Stimulated activated CD8-positive, alpha-beta memory T cell treated with anti-CD3 and anti-CD28 coated beads, Interleukin-4, amount 100 ng/mL, for 24 hours (primary cell): Measurements from ENCODE around the gene CCDC63.
"Not testable (repeated sequence)": the region's sequence is repeated elsewhere in the genome, so short reads cannot be mapped to it uniquely, and the experiment has no call there.

ENCODE experiments used
- DNase-seq: peaks from one replicate; pipeline ENCODE4 v3.0.0-alpha.2; 2020; ENCODE audit warnings: low read depth

Gene CCDC63

GRCh38 chr12:110923192-110923591 is 76.4 kb downstream of the CCDC63 start:
- DNase-seq, result no peak

GRCh38 chr12:110923692-110924334 is 77.0 kb downstream of the CCDC63 start:
- DNase-seq, result no peak

GRCh38 chr12:110927546-110927945 is 80.8 kb downstream of the CCDC63 start:
- DNase-seq, result no peak

GRCh38 chr12:110928700-110929099 is 81.9 kb downstream of the CCDC63 start:
- no peak for DNase-seq

GRCh38 chr12:110929818-110930217 is 83.0 kb downstream of the CCDC63 start:
- DNase-seq, result no peak

GRCh38 chr12:110930348-110931314 is 83.8 kb downstream of the CCDC63 start:
- no peak for DNase-seq

GRCh38 chr12:110931315-110931728 is 84.5 kb downstream of the CCDC63 start:
- no peak for DNase-seq

GRCh38 chr12:110932046-110932445 is 85.3 kb downstream of the CCDC63 start:
- DNase-seq, result no peak

- no peak for DNase-seq
Measured at GRCh38 chr12:110933326-110933974, 86.7 kb downstream of the CCDC63 start.

- DNase-seq, result no peak
Measured at GRCh38 chr12:110934093-110934852, 87.5 kb downstream of the CCDC63 start.

- DNase-seq, result no peak
Measured at GRCh38 chr12:110935588-110935987, 88.8 kb downstream of the CCDC63 start.

GRCh38 chr12:110936367-110937103 is 89.7 kb downstream of the CCDC63 start:
- DNase-seq, result no peak

GRCh38 chr12:110937104-110937641 is 90.4 kb downstream of the CCDC63 start:
- DNase-seq, result peak; percentile 33

- no peak for DNase-seq
Measured at GRCh38 chr12:110940296-110940695, 93.5 kb downstream of the CCDC63 start.

- DNase-seq, result no peak
Measured at GRCh38 chr12:110940933-110941332, 94.1 kb downstream of the CCDC63 start.

- no peak for DNase-seq
Measured at GRCh38 chr12:110941391-110941790, 94.6 kb downstream of the CCDC63 start.

GRCh38 chr12:110943373-110943772 is 96.6 kb downstream of the CCDC63 start:
- DNase-seq, result no peak

- no peak for DNase-seq
Measured at GRCh38 chr12:110948041-110948440, 101.3 kb downstream of the CCDC63 start.

- DNase-seq, result not testable (repeated sequence)
Measured at GRCh38 chr12:110950466-110950865, 103.7 kb downstream of the CCDC63 start.

GRCh38 chr12:110950867-110951266 is 104.1 kb downstream of the CCDC63 start:
- not testable (repeated sequence) for DNase-seq
